HG03442 (cell line): Measurements from ENCODE around the gene ADAMTSL3.
"Not testable (repeated sequence)": the region's sequence is repeated elsewhere in the genome, so short reads cannot be mapped to it uniquely, and the experiment has no call there.

Experiments used
- ATAC-seq: cut with Tn5 transposase; IDR thresholded peaks from one replicate; pipeline ENCODE4 v1.9.1; 2021; ENCODE audit warnings: mild to moderate bottlenecking, moderate library complexity; ENCODE audit not compliant: unreplicated experiment

ADAMTSL3 gene

DNA sequence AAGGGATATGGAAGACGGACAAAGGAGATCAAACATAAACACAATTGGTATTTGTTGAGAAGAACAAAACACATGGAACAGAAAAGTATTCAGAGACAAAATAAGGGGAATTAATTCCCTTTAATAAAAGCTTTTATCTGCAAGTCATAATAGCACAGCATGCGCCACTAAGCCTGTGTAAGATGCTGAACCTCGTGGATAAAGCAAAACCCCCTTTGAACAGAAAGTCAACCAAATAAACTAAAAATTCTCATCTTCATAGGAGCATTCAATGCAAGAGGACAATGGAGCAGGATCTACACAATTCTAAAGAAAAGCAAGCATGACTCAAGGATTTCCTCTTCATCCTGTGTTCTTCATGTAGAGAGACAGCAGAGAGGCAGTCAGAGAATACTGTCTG lies 307.4 kb downstream of the ADAMTSL3 start:
- ATAC-seq = no peak

GRCh38 chr15:83964967-83965366 lies 311.0 kb downstream of the ADAMTSL3 start:
- not testable (repeated sequence) for ATAC-seq

DNA sequence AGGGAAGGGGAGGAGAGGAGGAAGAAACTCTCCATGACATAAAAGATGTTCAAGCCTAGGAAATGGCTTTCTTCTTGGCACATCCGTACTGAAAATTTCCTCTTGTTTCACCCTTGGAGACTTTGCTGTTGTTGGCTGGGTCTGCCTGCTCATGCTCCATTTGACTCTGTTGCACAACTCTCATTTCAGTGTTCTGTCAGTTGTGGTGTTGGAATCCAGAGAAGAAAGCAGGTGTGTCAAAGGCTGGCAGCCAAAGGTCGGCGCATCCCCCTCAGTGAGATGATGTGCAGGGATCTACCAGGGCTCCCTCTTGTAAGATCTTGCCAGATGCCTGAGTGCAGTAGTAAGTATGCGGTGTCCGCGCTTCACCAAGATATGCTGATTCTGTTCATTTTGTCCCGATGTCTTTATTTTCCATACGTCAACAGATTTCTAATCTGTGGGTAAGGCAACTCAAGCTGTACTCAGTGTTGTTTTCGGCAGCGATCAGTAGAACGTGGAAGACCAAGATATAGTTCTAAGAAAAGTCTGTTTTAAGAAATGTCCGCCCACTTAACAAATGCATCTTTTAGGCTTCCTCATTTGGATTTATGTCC lies 316.5 kb downstream of the ADAMTSL3 start:
- no peak for ATAC-seq

DNA sequence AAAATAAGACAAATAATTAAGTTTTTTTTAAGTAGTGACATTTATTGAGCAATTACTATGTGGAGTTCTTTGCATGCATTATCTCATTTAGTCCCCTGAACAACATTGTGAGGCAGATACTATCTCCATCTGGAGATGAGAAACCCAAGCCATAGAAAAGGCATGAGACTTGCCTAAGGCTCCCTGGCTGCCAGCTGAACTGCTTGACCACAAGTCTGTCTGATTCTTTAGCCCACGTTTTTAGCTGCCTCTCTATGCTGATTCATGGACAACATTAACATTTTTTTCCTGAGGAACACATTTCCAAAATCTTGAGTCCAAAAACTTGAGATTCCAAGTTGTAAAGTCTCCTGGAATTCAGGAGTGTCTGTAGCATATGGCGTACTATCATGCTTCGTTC lies 318.1 kb downstream of the ADAMTSL3 start:
- no peak for ATAC-seq

DNA sequence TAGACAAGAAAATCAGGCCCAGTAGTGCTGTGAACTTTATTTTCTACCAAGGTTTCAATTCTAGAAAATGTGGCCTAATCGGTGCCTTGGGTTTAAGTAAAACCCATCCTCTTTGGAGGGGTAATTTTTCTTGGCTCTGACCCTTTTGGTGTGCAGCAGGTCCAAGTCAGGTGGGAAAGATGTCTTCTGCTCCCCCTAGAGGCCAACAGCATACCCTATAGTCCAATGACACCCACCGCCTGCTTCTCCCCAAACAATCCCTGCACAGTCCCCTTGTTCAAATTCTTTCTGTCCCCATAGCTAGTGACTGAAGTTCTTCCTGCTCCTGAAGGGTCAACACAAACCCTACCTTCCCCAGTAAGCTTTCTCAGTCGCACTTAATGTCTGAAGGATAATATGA lies 319.9 kb downstream of the ADAMTSL3 start:
- ATAC-seq = no peak

- no peak for ATAC-seq
Measured at GRCh38 chr15:83977992-83978391, 324.1 kb downstream of the ADAMTSL3 start.

DNA sequence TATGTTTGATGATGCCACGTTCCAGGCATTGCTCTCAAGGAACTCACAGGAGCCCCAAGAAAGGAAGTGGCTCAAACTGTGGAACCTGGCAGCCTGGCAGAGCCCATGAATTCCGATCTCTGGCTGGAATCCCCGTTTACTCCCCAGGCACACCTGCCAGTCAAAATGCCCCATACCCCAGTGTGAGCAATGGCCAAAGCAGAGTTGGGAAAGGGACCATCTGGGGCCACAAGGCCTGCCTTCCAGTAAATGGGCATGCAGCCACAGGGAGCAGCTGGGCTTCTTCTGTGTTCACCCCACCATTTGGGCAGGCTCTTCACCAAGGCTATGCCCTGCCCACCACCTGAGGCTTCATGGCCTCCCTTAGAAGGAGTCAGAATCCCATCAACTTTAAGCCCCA lies 324.7 kb downstream of the ADAMTSL3 start:
- no peak for ATAC-seq

DNA sequence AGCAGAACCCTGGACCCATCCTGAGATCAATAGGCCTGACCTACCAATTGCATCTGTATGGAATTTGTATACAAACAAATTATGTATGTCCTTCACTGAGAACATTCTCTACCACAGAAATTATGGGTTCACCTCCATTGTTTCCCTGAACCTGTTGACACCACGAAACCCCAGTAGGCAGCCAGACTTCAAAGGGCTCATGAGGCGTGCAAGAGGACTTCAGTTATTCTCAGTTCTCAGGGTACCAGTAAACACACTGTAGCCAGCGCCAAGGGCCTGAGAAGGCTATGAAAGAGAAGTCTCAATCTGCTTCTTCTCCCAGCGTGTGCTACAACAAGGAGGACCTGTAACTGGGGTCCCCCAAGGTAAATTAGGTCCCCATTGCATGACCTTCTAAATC lies 326.7 kb downstream of the ADAMTSL3 start:
- ATAC-seq = peak; percentile 64

DNA sequence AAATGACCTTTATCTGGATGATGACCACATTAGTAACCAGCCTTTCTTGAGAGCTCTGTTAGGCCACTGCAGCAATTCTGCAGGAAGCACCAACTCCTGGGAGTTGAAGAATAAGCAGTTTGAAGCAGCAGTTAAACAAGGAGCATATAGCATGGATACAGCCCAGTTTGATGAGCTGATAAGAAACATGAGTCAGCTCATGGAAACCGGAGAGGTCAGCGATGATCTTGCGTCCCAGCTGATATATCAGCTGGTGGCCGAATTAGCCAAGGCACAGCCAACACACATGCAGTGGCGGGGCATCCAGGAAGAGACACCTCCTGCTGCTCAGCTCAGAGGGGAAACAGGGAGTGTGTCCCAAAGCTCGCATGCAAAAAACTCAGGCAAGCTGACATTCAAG lies 328.8 kb downstream of the ADAMTSL3 start:
- no peak for ATAC-seq

DNA sequence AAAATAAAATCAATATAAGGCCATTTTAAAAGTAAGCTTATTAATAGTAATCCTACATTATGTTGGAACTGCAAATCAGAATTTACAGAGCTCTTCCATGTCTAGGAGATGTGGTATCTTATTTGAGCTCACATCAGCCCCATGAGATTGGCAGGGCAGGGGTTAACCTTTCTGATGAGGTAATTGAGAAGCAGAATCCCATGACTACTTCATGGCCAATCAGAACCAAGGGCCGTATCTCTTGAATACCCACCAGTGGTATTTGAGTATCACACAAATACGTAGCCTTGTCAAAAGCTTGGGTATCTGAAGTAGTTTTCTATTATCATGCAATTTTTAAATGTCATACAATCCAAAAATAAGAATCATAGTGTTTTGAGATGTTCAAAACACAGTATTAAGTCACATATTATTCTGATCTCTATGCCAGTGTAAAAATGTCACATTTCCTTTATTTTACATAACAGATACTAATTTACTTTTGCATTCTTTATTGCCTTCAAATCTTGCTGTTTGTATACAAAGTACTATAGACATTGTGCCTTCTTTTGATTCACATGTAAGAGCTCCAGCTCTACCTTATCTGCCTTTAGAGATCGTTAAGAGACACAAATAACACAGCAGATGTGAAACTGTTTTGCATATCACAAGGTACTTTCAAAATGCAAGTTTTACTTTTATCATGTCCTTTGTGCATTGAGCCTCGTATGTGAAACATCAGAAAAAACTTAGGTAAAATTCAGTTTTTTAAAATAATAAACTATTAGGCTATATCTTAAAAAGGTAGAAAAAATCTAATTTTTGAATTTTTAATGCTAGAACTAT lies 329.9 kb downstream of the ADAMTSL3 start:
- peak; percentile 67 for ATAC-seq

- ATAC-seq = no peak
Measured at GRCh38 chr15:83984601-83985000, 330.7 kb downstream of the ADAMTSL3 start.

DNA sequence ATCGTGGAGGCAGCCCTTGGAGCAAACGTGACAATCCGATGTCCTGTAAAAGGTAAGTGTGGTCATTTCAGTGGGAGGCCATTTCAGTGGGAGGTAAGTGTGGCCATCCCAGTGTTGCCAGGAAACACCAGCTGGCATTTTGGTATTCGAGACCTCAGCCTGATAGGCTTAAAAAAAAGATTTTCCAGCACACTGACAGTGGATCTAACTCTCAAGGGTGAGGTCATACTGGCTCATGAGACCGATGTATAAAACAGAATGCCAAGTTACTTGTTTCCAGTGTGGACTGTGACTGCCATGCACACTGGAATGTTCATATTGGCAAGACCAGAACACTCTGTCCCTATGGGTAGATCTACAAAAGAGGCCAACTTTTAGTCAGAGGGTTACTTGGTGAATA lies 337.2 kb downstream of the ADAMTSL3 start:
- ATAC-seq = no peak

GRCh38 chr15:83992324-83993031 lies 338.6 kb downstream of the ADAMTSL3 start:
- peak; percentile 75 for ATAC-seq

DNA sequence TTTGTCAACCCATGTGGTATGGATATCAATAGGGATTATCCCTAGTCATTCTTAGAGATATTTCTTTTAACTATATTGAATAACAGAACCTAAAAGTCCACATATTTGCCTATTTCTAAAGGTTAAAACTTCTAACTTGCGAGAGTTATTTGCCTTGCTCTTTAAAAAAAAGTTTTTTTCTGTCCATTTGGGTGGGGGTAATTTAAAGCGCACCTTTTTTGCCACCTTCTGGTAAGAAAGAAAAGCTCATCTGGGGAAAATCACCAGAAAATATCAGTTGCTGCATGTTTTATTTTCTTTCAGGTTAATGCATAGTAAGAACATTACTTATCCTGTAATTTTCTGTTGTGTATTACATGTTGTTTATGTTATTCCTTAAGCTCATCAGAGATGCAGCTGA lies 339.7 kb downstream of the ADAMTSL3 start:
- no peak for ATAC-seq

- no peak for ATAC-seq
Measured at GRCh38 chr15:83998486-83998885, 344.6 kb downstream of the ADAMTSL3 start.

DNA sequence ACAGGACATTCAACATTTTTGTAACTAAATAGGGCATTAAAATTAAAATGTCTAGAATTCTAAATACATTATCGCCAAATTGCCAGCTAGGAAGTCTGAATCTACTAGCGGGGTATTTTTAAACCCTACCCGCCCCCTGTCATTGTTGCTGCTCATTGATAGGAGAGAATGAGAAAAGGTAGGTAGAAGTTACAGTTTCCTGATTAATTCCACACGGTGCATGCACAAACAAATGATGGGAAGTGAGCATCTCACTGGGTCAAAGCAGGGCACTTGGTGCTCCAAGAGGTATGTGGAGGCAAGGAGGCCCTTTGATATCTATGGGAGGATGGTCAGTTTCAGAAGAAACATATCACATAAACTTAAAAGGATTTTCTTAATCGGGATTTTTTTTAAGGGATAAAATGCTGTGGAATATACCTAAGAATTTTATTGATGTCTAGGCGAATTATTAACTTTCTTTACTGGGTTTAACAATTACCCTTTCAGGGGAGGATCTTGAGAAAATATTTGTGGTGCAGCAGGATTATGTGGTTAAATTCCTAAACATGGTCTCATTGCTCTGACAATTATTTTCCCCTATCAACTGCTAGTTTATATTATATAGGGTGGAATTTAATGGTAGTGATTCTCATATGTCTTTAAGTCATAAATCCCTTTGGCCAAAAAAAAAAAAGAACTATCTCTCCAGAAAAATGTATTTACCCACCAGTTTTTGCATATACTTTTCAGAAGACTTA lies 345.6 kb downstream of the ADAMTSL3 start:
- ATAC-seq = no peak

- ATAC-seq = no peak
Measured at GRCh38 chr15:84001037-84001436, 347.1 kb downstream of the ADAMTSL3 start.

DNA sequence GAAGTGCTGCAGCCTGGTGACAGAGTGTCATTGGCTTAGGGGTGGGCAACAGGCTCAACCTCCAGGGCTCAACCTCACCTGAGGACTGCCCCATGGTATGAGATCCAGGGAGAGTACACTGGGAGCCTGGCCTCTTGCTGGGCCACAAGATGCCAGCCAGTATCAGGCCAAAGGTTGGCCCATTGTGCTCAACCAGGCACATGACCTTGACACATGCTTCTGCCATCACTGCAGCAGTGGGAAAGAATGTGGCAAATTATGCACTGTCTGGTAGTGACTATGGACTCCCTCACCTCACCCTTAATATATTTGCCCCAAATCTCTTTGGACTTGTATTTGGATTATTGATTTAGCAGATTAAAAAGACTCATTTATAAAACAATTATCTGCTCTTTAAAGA lies 347.7 kb downstream of the ADAMTSL3 start:
- no peak for ATAC-seq

DNA sequence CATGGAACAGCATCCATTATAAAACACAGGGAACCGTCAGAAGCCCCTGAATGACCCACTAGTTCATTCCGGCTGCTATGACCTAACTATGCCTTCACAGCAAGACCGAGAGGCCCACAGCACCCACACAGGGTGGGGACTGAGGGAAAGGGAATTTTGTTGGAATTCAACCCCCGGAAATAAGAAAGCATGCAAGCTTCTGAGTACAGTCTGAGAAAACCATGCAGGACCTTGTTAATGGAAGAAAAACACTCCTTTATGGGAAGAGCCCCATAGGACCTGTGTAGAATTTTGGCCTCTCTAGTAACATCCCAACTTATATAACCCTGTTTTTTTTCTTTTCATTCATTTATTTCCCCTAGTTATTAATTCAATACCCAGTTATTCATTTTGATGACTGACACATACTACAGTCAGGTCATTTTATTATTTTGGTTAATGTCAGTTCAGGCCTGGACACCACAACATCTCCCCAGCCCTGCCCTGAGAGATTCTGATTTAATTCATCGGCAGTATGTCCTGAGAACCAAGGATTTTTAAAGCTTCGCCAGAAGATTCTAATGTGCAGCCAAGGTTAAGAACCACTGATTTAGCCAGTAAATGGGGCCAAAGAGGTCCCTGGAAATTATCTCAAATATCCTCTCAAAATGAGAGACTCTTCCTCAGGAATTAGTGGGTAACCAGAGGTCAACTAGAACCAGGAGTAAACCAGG lies 350.0 kb downstream of the ADAMTSL3 start:
- no peak for ATAC-seq

- no peak for ATAC-seq
Measured at GRCh38 chr15:84006421-84006820, 352.5 kb downstream of the ADAMTSL3 start.

DNA sequence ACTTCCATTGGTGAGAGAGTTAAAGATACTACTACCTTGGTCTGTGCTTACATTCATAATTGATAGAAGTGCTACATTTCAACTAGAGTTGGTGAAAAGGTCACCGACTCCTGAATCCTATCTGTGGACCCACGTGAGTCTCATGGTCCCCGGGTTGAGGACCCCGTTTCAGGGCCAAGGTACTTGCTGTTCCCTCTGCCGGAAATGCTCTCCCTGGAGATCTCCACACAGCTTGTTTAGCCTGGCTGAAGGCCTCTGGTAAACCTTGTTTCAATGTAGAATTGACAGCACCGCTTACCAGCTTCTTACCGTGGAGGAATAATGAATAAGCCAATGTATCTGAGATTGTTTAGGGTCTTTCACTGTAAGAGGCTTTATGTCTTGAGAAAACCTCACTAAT lies 355.7 kb downstream of the ADAMTSL3 start:
- ATAC-seq = no peak
